Measurements from ENCODE around the gene ASL.
"Not testable (repeated sequence)": the region's sequence is repeated elsewhere in the genome, so short reads cannot be mapped to it uniquely, and the experiment has no call there.

ASL gene

GRCh38 chr7:66050990-66051448 is 24.6 kb upstream of the ASL start:
- Histone ChIP-seq H3K9me3 (ENCODE audit: low read length) (no peaks in the 10 kb centered on the region), H2AFZ (ENCODE audit: low read depth, low read length) (no peak overlapping the region), H3K27me3 (ENCODE audit: insufficient read depth, low read length) (no peaks in the 10 kb centered on the region), H3K36me3 (ENCODE audit: insufficient read depth, low read length) (no peaks in the 10 kb centered on the region), H3K4me3 (ENCODE audit: low read length) (no peak overlapping the region), H3K4me1 (ENCODE audit: insufficient read depth, low read length) (no peaks in the 10 kb centered on the region)

GRCh38 chr7:66052447-66052846 is 23.2 kb upstream of the ASL start:
- Histone ChIP-seq H3K4me1 (ENCODE audit: insufficient read depth, low read length) (no peaks in the 10 kb centered on the region), H3K36me3 (ENCODE audit: insufficient read depth, low read length) (no peaks in the 10 kb centered on the region), H3K27me3 (ENCODE audit: insufficient read depth, low read length) (no peaks in the 10 kb centered on the region), H3K9me3 (ENCODE audit: low read length) (no peaks in the 10 kb centered on the region), H2AFZ (ENCODE audit: low read depth, low read length) (no peak overlapping the region), H3K4me3 (ENCODE audit: low read length) (no peak overlapping the region)

- Histone ChIP-seq H3K4me3 (ENCODE audit: low read length) (no peak overlapping the region), H3K36me3 (ENCODE audit: insufficient read depth, low read length) (no peaks in the 10 kb centered on the region), H3K4me1 (ENCODE audit: insufficient read depth, low read length) (no peaks in the 10 kb centered on the region), H3K27me3 (ENCODE audit: insufficient read depth, low read length) (no peaks in the 10 kb centered on the region), H3K9me3 (ENCODE audit: low read length) (no peaks in the 10 kb centered on the region), H2AFZ (ENCODE audit: low read depth, low read length) (no peak overlapping the region)
Observed at GRCh38 chr7:66054063-66054462, 21.6 kb upstream of the ASL start.

- H3K4me1 ChIP-seq (ENCODE audit: insufficient read depth, low read length): no peaks in the 10 kb centered on the region
Observed at GRCh38 chr7:66055321-66055956, 20.2 kb upstream of the ASL start.

GRCh38 chr7:66060796-66061195 is 14.8 kb upstream of the ASL start:
- H3K4me1 ChIP-seq (ENCODE audit: insufficient read depth, low read length): no peaks in the 10 kb centered on the region
- no peak overlapping the region for H3K4me3 ChIP-seq (ENCODE audit: low read length)
- H2AFZ ChIP-seq (ENCODE audit: low read depth, low read length): no peak overlapping the region
- H3K9me3 ChIP-seq (ENCODE audit: low read length): no peaks in the 10 kb centered on the region
- H3K36me3 ChIP-seq (ENCODE audit: insufficient read depth, low read length): no peaks in the 10 kb centered on the region
- no peaks in the 10 kb centered on the region for H3K27me3 ChIP-seq (ENCODE audit: insufficient read depth, low read length)

More at GRCh38 chr7:66055321-66055956, 20.2 kb upstream of the ASL start:
- Histone ChIP-seq H3K9me3 (ENCODE audit: low read length) (no peaks in the 10 kb centered on the region), H3K27me3 (ENCODE audit: insufficient read depth, low read length) (no peaks in the 10 kb centered on the region), H3K36me3 (ENCODE audit: insufficient read depth, low read length) (no peaks in the 10 kb centered on the region), H3K4me3 (ENCODE audit: low read length) (no peak overlapping the region), H2AFZ (ENCODE audit: low read depth, low read length) (no peak overlapping the region)

- peaks cover 3% of the 10 kb centered on the region for H3K9me3 ChIP-seq (ENCODE audit: low read length)
- no peaks in the 10 kb centered on the region for H3K36me3 ChIP-seq (ENCODE audit: insufficient read depth, low read length)
- no peaks in the 10 kb centered on the region for H3K27me3 ChIP-seq (ENCODE audit: insufficient read depth, low read length)
- H3K4me3 ChIP-seq (ENCODE audit: low read length): no peak overlapping the region
- H2AFZ ChIP-seq (ENCODE audit: low read depth, low read length): no peak overlapping the region
- no peaks in the 10 kb centered on the region for H3K4me1 ChIP-seq (ENCODE audit: insufficient read depth, low read length)
Observed at GRCh38 chr7:66069732-66070131, 5.9 kb upstream of the ASL start.

GRCh38 chr7:66070222-66070621 is 5.4 kb upstream of the ASL start:
- no peak overlapping the region for H2AFZ ChIP-seq (ENCODE audit: low read depth, low read length)
- peaks cover 3% of the 10 kb centered on the region for H3K9me3 ChIP-seq (ENCODE audit: low read length)
- no peak overlapping the region for H3K4me3 ChIP-seq (ENCODE audit: low read length)
- H3K4me1 ChIP-seq (ENCODE audit: insufficient read depth, low read length): no peaks in the 10 kb centered on the region
- no peaks in the 10 kb centered on the region for H3K36me3 ChIP-seq (ENCODE audit: insufficient read depth, low read length)
- H3K27me3 ChIP-seq (ENCODE audit: insufficient read depth, low read length): no peaks in the 10 kb centered on the region

GRCh38 chr7:66072208-66072607 is 3.4 kb upstream of the ASL start:
- not testable (repeated sequence) for H2AFZ ChIP-seq (ENCODE audit: low read depth, low read length); H3K27me3 ChIP-seq (ENCODE audit: insufficient read depth, low read length); H3K36me3 ChIP-seq (ENCODE audit: insufficient read depth, low read length)

GRCh38 chr7:66076462-66077329 is 1.1 kb downstream of the ASL start:
- Histone ChIP-seq H3K36me3 (ENCODE audit: insufficient read depth, low read length) (peaks cover under 1% of the 10 kb centered on the region), H3K4me1 (ENCODE audit: insufficient read depth, low read length) (peaks cover 8% of the 10 kb centered on the region), H3K27me3 (ENCODE audit: insufficient read depth, low read length) (no peaks in the 10 kb centered on the region), H2AFZ (ENCODE audit: low read depth, low read length) (no peak overlapping the region), H3K9me3 (ENCODE audit: low read length) (no peaks in the 10 kb centered on the region), H3K4me3 (ENCODE audit: low read length) (peak overlapping the region; percentile 87)

More at GRCh38 chr7:66072208-66072607, 3.4 kb upstream of the ASL start:
- H3K4me1 ChIP-seq (ENCODE audit: insufficient read depth, low read length); H3K4me3 ChIP-seq (ENCODE audit: low read length); H3K9me3 ChIP-seq (ENCODE audit: low read length): not testable (repeated sequence)

GRCh38 chr7:66078067-66078466 is 2.4 kb downstream of the ASL start:
- Histone ChIP-seq H3K4me1 (ENCODE audit: insufficient read depth, low read length) (peaks cover 8% of the 10 kb centered on the region), H3K9me3 (ENCODE audit: low read length) (no peaks in the 10 kb centered on the region), H3K27me3 (ENCODE audit: insufficient read depth, low read length) (no peaks in the 10 kb centered on the region), H2AFZ (ENCODE audit: low read depth, low read length) (no peak overlapping the region), H3K4me3 (ENCODE audit: low read length) (no peak overlapping the region), H3K36me3 (ENCODE audit: insufficient read depth, low read length) (peaks cover 4% of the 10 kb centered on the region)

GRCh38 chr7:66082083-66082482 is 6.5 kb downstream of the ASL start:
- no peak overlapping the region for H2AFZ ChIP-seq (ENCODE audit: low read depth, low read length)
- no peak overlapping the region for H3K4me3 ChIP-seq (ENCODE audit: low read length)
- H3K9me3 ChIP-seq (ENCODE audit: low read length): no peaks in the 10 kb centered on the region
- H3K4me1 ChIP-seq (ENCODE audit: insufficient read depth, low read length): peaks cover 5% of the 10 kb centered on the region
- H3K36me3 ChIP-seq (ENCODE audit: insufficient read depth, low read length): peaks cover 4% of the 10 kb centered on the region
- no peaks in the 10 kb centered on the region for H3K27me3 ChIP-seq (ENCODE audit: insufficient read depth, low read length)

GRCh38 chr7:66082886-66083415 is 7.3 kb downstream of the ASL start:
- Histone ChIP-seq H3K36me3 (ENCODE audit: insufficient read depth, low read length) (peaks cover 4% of the 10 kb centered on the region), H3K4me3 (ENCODE audit: low read length) (no peak overlapping the region), H3K9me3 (ENCODE audit: low read length) (no peaks in the 10 kb centered on the region), H2AFZ (ENCODE audit: low read depth, low read length) (no peak overlapping the region), H3K4me1 (ENCODE audit: insufficient read depth, low read length) (peaks cover 8% of the 10 kb centered on the region), H3K27me3 (ENCODE audit: insufficient read depth, low read length) (no peaks in the 10 kb centered on the region)

- Histone ChIP-seq H3K9me3 (ENCODE audit: low read length) (no peaks in the 10 kb centered on the region), H2AFZ (ENCODE audit: low read depth, low read length) (no peak overlapping the region), H3K36me3 (ENCODE audit: insufficient read depth, low read length) (peaks cover 4% of the 10 kb centered on the region), H3K27me3 (ENCODE audit: insufficient read depth, low read length) (no peaks in the 10 kb centered on the region), H3K4me3 (ENCODE audit: low read length) (no peak overlapping the region), H3K4me1 (ENCODE audit: insufficient read depth, low read length) (peaks cover 8% of the 10 kb centered on the region)
Observed at GRCh38 chr7:66083677-66084076, 8.1 kb downstream of the ASL start.

Data from neuron (in vitro differentiated cells).